ENCODE measurements around the gene CD1C.

DNA sequence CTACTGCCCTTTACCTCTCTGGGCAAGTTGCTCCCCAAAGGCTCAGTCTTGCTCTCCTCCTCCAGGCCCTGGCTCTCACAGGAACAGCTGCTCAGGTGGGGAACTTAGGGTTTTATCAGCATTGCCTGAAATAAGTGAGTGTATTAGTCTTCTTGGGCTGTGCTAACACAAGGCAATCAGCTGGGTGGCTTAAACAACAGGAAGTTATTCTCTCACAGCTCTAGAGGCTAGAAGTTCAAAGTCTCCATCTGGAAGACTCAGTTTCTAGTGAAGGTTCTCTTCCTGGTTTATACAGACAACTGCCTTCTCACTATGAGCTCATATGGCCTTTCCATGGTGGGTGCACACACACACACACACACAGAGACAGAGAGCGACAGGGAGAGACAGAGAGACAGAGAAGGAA is 2.8 kb upstream of the CD1C start:
- TF ChIP-seq ISL1 (CRISPR knock-in tag; IDR thresholded peaks at IDR 0.05) (no peak), CSDC2 (CRISPR knock-in tag; IDR thresholded peaks at IDR 0.05) (no peak), ZNF565 (CRISPR knock-in tag; conservative IDR thresholded peaks at IDR 0.05; ENCODE audit: low read depth) (no peak), ARNTL (CRISPR knock-in tag; IDR thresholded peaks at IDR 0.05; ENCODE audit: borderline replicate concordance, low read depth) (no peak)
- TF ChIP-seq, protein P1, sequence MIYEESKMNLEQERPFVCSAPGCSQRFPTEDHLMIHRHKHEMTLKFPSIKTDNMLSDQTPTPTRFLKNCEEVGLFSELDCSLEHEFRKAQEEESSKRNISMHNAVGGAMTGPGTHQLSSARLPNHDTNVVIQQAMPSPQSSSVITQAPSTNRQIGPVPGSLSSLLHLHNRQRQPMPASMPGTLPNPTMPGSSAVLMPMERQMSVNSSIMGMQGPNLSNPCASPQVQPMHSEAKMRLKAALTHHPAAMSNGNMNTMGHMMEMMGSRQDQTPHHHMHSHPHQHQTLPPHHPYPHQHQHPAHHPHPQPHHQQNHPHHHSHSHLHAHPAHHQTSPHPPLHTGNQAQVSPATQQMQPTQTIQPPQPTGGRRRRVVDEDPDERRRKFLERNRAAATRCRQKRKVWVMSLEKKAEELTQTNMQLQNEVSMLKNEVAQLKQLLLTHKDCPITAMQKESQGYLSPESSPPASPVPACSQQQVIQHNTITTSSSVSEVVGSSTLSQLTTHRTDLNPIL (CRISPR knock-in tag; IDR thresholded peaks at IDR 0.05; ENCODE audit: low read depth) = no peak
- TF ChIP-seq, protein P2, sequence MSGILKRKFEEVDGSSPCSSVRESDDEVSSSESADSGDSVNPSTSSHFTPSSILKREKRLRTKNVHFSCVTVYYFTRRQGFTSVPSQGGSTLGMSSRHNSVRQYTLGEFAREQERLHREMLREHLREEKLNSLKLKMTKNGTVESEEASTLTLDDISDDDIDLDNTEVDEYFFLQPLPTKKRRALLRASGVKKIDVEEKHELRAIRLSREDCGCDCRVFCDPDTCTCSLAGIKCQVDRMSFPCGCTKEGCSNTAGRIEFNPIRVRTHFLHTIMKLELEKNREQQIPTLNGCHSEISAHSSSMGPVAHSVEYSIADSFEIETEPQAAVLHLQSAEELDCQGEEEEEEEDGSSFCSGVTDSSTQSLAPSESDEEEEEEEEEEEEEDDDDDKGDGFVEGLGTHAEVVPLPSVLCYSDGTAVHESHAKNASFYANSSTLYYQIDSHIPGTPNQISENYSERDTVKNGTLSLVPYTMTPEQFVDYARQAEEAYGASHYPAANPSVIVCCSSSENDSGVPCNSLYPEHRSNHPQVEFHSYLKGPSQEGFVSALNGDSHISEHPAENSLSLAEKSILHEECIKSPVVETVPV (CRISPR knock-in tag; IDR thresholded peaks at IDR 0.05) = no peak
